Stimulated activated CD8-positive, alpha-beta memory T cell treated with anti-CD3 and anti-CD28 coated beads, Interleukin-7, amount 100 ng/mL, for 24 hours (primary cell): ENCODE measurements around the gene EIF3CL.
"Not testable (repeated sequence)": the region's sequence is repeated elsewhere in the genome, so short reads cannot be mapped to it uniquely, and the experiment has no call there.

Experiments used
- DNase-seq: peaks from one replicate; pipeline ENCODE4 v3.0.0-alpha.2; 2020; ENCODE audit warnings: low read depth

Gene EIF3CL

GRCh38 chr16:28362600-28362999, 41.0 kb downstream of the EIF3CL start:
- not testable (repeated sequence) for DNase-seq

DNA sequence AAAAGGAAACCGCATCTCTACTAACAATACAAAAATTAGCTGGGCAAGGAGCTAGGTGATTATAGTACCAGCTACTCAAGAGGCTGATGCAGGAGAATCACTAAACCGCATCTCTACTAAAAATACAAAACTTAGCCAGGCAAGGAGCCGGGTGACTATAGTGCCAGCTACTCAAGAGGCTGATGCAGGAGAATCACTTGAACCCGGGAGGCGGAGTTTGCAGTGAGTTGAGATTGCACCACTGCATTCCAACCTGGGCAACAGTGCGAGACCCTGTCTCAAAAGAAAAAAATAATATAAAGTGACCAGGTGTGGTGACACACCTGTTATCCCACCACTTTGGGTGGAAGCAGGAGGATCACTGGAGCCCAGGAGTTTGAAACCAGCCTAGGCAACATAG, 65.4 kb downstream of the EIF3CL start:
- not testable (repeated sequence) for DNase-seq

DNA sequence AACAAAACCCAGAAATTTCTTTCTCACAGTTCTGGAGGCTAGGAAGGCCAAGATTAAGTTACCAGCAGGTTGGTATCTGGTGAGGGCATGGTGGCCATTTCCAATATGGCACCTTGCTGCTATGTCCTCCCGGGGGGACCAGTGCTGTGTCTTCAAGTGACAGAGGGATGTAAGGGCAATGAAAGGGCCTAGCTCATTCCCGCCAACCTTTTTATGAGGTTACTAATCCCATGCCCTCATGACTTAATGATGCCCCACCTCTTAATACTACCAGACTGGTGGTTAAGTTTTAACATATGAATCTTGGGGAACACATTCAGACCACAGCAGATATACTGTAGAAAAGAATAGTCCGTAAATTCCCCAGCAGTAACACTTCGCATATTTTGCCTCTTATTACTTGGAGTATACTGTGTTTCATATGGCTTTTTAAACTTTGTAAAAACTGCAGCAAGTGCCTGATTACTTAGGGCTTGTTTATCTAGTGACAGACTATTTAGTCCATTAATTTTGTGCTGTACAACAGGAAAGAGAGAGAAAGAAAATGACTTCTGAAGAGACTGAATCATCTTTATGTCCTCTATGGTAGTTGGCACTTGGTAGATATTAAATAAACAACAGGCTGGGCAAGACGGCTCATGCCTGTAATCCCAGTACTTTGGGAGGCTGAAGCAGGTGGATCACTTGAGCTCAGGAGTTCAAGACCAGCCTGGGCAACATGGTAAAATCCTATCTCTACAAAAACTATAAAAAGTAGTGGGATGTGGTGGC, 66.5 kb downstream of the EIF3CL start:
- not testable (repeated sequence) for DNase-seq

DNA sequence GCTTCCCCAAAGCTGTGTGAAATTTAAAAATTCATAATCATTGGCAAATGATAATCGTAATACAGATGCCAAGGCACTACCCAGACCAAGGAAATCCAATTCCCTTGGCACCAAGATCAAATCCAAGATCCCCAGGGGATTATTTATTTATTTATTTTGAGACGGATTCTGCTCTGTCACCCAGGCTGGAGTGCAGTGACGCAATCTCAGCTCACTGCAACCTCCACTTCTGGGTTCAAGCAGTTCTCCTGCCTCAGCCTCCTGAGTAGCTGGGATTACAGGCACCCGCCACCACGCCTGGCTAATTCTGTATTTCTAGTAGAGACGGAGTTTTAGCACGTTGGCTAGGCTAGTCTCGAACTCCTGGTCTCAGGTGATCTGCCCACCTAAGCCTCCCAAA, 68.0 kb downstream of the EIF3CL start:
- DNase-seq = not testable (repeated sequence)

DNA sequence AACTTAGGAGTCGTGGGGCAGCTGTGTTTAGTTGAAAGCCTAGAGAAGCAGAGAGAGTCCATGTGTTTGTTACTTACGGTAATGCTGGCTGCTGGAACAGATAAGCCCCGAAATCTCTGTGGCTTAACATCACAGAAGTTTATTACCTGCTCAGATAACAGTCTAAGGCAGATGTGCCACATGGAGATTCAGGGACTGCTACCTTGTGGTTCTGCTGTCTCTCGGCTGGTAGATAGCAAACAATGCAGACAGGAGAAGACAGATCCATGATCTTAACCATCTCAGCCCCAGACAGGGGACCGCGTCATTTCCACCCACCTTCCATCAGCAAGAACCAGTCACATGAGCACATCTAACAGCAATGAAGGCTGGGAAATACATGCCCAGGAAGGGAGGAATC, 71.0 kb downstream of the EIF3CL start:
- not testable (repeated sequence) for DNase-seq

DNA sequence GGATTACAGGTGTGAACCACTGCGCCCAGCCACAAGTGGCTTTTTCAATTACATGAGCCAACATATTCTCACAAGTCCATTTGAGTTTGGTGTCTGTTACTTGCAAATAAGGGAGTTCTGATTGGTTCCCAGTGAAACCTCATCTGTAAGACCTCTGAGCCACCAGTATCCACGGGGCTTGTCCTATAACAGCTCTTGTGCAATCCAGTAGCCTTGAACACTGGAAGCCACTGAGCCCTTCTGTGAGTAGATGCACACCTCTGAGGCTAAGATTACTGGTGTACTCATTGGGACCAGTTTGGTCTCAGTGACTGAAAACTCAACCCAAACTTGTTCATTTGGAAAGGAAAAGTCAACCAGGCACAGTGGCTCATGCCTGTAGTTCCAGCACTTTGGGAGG, 72.7 kb downstream of the EIF3CL start:
- not testable (repeated sequence) for DNase-seq

GRCh38 chr16:28330232-28330631, 73.4 kb downstream of the EIF3CL start:
- DNase-seq = not testable (repeated sequence)
